ENCODE results near the gene DLG3.
A peak's percentile ranks its signal among the peaks of the same experiment; 100 is the strongest.

Gene DLG3

DNA sequence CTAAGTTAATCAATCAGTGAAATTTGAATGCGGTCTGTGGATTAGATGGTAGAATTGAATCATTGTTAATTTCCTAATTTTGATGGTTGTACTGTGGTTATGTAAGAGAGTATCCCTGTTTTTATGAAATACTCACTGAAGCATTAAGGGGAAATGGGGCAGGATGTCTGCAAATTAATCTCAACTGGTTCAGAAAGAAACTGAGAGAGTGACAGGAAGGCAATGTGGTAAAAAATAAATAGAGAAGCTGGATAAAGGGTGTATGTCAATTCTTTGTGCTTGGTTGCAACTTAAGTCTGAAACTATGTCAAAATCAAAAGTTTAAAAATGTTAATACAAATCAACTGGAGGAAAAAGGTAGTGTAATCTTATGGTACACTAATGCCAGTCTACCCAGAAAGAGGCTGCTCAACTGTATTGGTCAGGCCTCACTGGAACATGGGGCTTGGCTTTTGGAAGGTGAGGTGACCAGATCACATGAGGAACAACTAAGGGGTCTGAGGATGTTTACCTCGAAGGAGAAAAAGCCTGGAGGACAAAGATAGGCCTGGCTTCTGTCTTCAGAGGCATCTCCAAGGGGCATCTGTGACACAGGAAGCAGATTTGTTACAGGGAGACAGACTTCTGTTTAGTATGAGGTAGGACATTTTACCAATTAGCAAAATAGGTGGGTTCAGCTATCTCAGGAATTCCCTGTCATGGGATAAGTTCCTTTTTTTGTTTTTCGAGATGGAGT, 83.1 kb downstream of the DLG3 start:
- no peak for DNase-seq

- DNase-seq: no peak
These were observed 90.6 kb downstream of the DLG3 start for GRCh38 chrX:70535198-70535597.

- DNase-seq: no peak
These were observed 104.8 kb downstream of the DLG3 start for GRCh38 chrX:70549429-70549828.

GRCh38 chrX:70552130-70552704, 107.6 kb downstream of the DLG3 start:
- DNase-seq: no peak

DNA sequence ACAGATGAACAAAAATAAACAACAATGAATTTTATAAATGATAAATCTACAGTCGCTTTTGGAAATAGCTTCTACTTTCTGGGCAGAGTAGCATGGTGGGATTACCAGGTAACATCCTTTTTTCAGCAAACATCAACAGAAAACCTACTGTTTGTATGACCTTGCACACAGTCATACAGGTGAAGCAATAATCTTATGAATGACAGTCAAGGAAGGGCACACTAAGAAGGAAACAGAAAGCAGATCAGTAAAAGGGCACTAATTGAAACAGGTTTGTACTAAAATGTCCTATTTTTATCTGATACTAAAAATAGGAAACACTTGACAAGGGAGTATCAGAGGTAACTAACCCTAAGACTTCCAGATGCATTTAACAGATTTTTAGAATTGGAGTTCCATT, 108.9 kb downstream of the DLG3 start:
- no peak for DNase-seq

DNA sequence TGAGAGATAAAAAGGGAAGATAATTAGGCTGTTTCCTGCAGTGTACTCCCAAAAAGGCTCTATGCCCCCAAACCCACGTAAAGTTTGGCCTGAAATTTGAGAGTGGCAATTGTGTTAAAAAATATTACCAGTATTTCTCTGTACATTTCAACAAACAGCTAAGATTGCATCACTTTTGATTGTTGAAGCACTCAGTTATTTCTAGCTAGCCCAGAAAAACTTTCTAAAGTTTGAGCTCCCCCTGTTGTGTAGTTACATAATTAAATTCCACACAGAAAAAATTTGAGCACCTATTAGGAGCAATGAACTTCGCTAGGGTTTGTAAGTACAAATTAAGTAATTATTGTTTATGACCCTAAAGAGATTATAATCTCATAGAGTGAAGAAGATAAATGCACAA, 109.4 kb downstream of the DLG3 start:
- DNase-seq: peak; percentile 45

DNA sequence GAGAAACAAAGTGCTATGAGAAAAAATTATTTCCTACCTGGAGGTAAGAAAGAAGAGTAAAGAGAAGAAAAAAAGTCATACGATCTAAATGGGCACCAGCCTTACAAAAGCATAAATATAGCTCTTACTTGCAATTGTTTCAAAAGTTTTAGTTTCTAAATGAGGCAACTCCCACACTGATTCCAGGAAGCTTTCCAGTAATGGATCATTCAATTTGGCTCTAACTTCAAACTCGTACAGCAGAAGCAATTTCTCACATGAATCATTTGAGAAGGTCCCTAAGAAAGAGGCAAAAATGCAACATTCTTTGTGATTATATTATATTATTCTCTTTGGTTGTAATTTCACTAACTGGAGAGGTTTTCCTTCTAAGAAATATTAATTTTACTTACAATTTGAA, 109.9 kb downstream of the DLG3 start:
- peak; percentile 2 for DNase-seq

- DNase-seq: no peak
These were observed 110.3 kb downstream of the DLG3 start for GRCh38 chrX:70554948-70555347.

All from fibroblast of skin of right quadriceps (primary cell).